Activated T-helper 17 cell treated with anti-CD3 and anti-CD28 coated beads, Interleukin-2, amount 50 U/mL, for 72 hours (primary cell): ENCODE results near the gene OGFRL1. TPM values are rescaled to one million over a fixed set of nuclear protein-coding genes. Genes with fewer than 3 reads are reported as not detected.

Experiments
- ATAC-seq: fragments of 150-1000 bp; cut with Tn5 transposase; replicated peaks from 2 replicates; pipeline ENCODE4 v1.10.0; 2021; ENCODE audit warnings: mild to moderate bottlenecking, moderate library complexity
- H3K27ac Mint-ChIP-seq: one replicate; pipeline ENCODE4 v1.8.0; 2022; ENCODE audit warnings: mixed read lengths
- H3K27me3 Mint-ChIP-seq: one replicate; pipeline ENCODE4 v1.8.0; 2022; ENCODE audit warnings: mixed read lengths
- H3K36me3 Mint-ChIP-seq: one replicate; pipeline ENCODE4 v1.8.0; 2022; ENCODE audit warnings: low read depth, mild to moderate bottlenecking, mixed read lengths
- H3K4me1 Mint-ChIP-seq: one replicate; pipeline ENCODE4 v1.8.0; 2022; ENCODE audit warnings: mixed read lengths
- H3K4me3 Mint-ChIP-seq: one replicate; pipeline ENCODE4 v1.8.0; 2022; ENCODE audit warnings: mild to moderate bottlenecking, mixed read lengths
- H3K9me3 Mint-ChIP-seq: one replicate; pipeline ENCODE4 v1.8.0; 2022; ENCODE audit warnings: mixed read lengths
- total RNA-seq, 2 donors: library from RNA; stranded (reverse); gene quantifications; one replicate each; pipeline ENCODE4 v1.2.3, GENCODE V29; 2022

The OGFRL1 gene
- total RNA-seq, 2 donors from 2014 or later, result 2.2 to 7.7 TPM

DNA sequence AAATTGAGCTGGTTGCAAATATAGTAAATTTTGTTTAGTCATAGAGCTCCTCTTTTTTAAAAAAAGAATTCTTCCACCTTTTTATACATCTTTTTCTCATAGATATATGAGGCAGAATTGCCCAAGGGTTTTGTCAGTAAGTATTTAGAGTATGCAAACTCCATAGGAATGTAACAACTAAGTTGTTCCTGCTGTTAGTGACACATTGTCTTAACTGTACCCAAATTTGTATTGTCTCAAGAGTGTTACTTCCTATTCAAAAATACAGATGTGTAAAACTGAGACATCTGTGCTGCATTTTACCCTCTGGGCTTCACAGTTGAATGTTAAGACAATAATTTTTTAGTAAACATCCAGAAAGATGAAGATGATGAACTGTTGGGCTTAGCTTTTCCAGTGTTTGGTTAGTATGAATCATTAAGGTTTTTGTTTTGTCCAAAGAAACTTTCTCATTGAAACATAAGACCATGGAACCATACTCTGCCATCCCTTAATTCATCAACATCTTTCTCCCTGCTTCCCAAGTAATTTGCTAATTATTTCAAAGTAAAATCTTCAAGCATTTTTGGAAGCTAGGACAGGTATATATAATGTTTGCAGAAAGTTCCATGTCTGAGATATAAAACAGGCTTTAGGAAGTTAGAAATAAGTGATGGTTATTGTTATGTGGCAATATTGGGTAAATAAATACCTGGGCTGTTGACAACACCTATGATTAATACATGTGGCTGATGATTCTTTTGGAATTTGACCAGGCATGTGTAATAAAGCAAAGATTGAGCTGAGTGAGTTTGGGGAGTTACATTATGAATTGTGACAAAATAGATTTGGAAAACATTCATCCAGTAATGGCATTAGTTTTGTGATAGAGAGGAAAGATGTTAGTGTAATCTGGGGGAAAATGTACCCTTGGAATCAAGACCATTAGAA, 11.2 kb downstream of the OGFRL1 start:
- Mint-ChIP-seq H3K9me3 (no peaks in the 10 kb centered on the region), H3K27ac (no peak overlapping the region), H3K27me3 (no peaks in the 10 kb centered on the region), H3K36me3 (peaks cover 61% of the 10 kb centered on the region), H3K4me1 (no peaks in the 10 kb centered on the region), H3K4me3 (no peak overlapping the region)
- ATAC-seq, result no peak

DNA sequence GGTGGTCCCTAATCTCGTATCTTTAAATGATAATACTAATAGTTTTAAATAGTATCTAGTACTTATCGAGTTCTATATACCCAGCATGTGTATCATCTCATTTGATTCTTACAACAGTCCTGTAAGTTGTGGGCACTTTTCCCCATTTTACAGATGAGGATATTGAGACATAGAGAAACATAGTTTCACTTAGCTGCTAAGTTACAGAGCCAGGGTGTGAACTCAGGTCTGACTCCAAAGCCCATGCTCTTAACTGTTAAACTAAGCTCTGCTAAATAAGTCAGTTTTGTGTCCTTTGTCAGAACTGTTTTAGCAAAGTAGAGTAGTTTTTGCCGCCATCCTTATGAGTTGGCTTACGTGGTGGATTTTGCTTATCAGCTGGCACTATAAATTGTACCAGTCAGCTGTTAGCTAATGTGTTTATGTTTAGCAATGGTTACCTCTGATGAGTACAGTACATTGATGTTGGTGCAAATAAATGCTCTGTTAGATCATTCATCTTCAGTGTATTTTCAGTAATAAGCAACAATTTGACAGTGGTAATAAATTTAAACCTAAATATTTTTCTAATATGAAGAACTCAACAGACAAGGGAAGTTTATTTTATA, 12.1 kb downstream of the OGFRL1 start:
- no peak for ATAC-seq
- Mint-ChIP-seq H3K27ac (no peak overlapping the region), H3K4me1 (no peaks in the 10 kb centered on the region), H3K9me3 (no peaks in the 10 kb centered on the region), H3K27me3 (no peaks in the 10 kb centered on the region), H3K36me3 (peaks cover 53% of the 10 kb centered on the region), H3K4me3 (no peak overlapping the region)

DNA sequence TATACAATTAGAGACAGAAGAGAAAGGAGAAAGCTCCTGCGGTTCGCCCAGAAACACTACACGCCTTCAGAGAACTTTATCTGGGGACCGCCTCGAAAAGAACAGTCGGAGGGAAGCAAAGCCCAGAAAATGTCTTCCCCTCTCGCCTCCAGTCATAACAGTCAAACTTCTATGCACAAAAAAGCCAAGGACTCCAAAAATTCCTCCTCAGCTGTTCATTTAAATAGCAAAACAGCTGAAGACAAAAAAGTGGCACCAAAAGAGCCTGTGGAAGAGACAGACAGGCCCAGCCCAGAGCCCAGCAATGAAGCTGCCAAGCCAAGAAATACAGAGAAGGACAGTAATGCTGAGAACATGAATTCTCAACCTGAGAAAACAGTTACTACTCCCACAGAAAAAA, 12.9 kb downstream of the OGFRL1 start:
- Mint-ChIP-seq H3K36me3 (peaks cover 48% of the 10 kb centered on the region), H3K4me3 (no peak overlapping the region), H3K9me3 (no peaks in the 10 kb centered on the region), H3K27ac (no peak overlapping the region), H3K4me1 (no peaks in the 10 kb centered on the region), H3K27me3 (no peaks in the 10 kb centered on the region)
- ATAC-seq, result no peak

DNA sequence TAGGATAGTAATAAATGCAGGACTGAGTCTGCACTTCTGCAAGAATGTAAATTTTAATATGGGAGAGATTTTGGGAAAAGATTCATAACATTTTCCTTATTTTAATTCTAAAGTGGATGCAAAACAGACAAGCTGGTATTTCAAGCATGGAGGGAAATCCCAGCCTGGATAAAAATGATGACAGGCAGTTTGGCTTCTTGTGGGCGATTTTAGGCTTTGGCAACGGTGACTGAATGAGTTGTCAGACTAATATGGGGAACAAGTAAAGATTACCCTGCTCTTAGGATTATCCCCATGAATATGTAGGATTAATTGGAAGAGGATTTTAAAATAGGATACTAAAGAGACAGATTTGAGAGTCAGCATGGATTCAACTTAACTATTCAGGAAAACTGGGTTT, 21.0 kb downstream of the OGFRL1 start:
- Mint-ChIP-seq H3K4me3 (no peak overlapping the region), H3K27me3 (no peaks in the 10 kb centered on the region), H3K9me3 (no peaks in the 10 kb centered on the region), H3K4me1 (no peaks in the 10 kb centered on the region), H3K36me3 (no peaks in the 10 kb centered on the region), H3K27ac (no peak overlapping the region)
- ATAC-seq, result no peak

DNA sequence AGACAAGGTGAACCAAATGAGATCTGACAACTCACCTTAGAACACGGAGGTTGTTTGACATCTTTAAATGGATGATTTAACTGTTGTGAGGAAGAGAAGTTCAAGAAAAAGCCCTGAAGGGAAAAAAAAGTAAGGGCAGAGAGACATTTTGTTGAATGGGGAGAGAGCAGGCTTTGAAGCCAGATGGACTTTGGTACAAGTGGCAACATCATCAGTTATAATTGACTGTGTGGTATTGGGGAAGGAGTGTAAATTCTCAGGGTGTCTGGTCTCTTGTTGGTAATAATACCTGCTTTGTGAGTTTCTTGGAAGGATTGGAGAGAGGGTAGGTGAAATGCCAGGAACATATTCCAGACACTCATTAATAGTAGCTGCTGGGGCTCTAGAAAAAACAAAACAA, 21.6 kb downstream of the OGFRL1 start:
- Mint-ChIP-seq H3K4me3 (no peak overlapping the region), H3K36me3 (no peaks in the 10 kb centered on the region), H3K4me1 (no peaks in the 10 kb centered on the region), H3K9me3 (no peaks in the 10 kb centered on the region), H3K27ac (no peak overlapping the region), H3K27me3 (no peaks in the 10 kb centered on the region)
- no peak for ATAC-seq

DNA sequence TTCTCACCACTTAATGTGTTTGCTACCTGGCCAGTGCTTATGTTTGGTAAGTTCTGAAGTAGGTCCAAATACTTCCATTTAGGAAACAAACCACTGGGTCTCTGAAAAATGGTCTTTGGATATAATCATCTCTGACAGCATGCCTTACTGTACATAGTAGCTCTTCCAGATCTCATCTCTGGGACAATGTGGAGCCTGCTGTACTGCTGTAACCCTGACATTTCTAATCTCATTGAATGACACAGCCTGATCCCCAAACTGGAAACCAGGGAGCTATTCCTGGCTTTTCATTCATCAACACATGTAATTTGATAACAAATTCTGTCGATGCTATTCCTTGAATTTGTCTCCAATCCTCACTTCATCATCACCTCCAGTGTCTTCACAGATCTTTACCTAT, 23.5 kb downstream of the OGFRL1 start:
- Mint-ChIP-seq H3K27ac (no peak overlapping the region), H3K27me3 (no peaks in the 10 kb centered on the region), H3K4me3 (no peak overlapping the region), H3K9me3 (no peaks in the 10 kb centered on the region), H3K4me1 (no peaks in the 10 kb centered on the region), H3K36me3 (no peaks in the 10 kb centered on the region)
- ATAC-seq, result no peak

DNA sequence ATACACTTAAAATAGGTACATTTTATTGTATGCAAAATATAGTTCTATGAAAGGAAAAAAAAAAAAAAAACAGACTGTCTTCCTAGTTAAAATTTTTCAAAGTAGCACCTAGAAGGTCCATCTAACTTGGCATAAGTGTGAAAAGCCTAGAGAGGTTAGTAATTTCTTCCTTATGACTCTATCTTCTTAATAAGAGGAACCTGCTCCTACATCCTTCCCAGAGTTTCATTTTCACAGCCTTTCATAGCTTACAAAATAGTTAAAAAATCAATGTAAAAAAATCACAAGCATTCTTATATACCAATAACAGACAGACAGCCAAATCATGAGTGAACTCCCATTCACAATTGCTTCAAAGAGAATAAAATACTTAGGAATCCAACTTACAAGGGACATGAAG, 28.8 kb downstream of the OGFRL1 start:
- Mint-ChIP-seq H3K9me3 (peaks cover 5% of the 10 kb centered on the region), H3K27me3 (no peaks in the 10 kb centered on the region), H3K4me3 (no peak overlapping the region), H3K36me3 (no peaks in the 10 kb centered on the region), H3K27ac (no peak overlapping the region), H3K4me1 (no peaks in the 10 kb centered on the region)
- ATAC-seq, result no peak

DNA sequence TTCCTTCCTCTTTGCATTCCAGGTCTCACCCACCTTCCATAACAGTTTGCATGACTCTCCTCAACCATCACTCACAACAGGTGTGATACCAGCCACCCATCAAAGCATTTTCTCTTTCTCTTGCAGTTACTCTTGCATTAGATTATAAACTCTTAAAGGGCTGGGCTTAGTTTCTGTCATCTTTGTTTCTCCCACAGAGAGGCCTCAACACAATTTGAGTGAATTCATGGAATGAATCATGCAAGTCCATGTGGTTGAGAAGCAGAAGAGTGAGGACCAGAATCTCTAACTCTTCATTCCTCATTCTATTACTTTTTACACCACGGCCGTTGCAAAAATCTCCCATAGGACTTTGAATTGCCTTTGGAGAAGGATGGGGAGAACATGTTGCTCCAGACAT, 31.4 kb downstream of the OGFRL1 start:
- peak; percentile 16 for ATAC-seq
- Mint-ChIP-seq H3K27me3 (peaks cover 5% of the 10 kb centered on the region), H3K4me3 (no peak overlapping the region), H3K36me3 (no peaks in the 10 kb centered on the region), H3K27ac (no peak overlapping the region), H3K4me1 (no peaks in the 10 kb centered on the region), H3K9me3 (peaks cover 5% of the 10 kb centered on the region)

DNA sequence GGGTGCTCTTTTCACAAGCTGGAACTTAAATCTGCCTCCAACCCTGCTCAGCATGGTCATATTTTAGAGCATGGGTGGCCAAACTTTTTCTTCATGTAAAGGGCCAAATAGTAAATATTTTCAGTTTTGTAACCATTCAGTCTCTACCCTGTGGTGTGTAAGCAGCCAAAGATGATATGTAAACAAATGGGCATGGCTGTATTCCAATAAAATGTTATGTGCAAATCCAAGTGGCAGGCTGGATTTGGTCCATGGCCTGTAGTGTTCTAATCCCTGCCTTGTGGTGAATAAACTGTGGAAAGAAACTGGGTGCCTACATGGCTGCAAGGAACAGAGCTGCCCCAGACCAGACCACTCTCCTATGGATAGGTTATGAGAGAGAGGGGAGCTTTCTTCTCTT, 32.7 kb downstream of the OGFRL1 start:
- Mint-ChIP-seq H3K9me3 (peaks cover 5% of the 10 kb centered on the region), H3K4me1 (no peaks in the 10 kb centered on the region), H3K36me3 (no peaks in the 10 kb centered on the region), H3K4me3 (no peak overlapping the region), H3K27ac (no peak overlapping the region), H3K27me3 (peaks cover 9% of the 10 kb centered on the region)
- no peak for ATAC-seq

DNA sequence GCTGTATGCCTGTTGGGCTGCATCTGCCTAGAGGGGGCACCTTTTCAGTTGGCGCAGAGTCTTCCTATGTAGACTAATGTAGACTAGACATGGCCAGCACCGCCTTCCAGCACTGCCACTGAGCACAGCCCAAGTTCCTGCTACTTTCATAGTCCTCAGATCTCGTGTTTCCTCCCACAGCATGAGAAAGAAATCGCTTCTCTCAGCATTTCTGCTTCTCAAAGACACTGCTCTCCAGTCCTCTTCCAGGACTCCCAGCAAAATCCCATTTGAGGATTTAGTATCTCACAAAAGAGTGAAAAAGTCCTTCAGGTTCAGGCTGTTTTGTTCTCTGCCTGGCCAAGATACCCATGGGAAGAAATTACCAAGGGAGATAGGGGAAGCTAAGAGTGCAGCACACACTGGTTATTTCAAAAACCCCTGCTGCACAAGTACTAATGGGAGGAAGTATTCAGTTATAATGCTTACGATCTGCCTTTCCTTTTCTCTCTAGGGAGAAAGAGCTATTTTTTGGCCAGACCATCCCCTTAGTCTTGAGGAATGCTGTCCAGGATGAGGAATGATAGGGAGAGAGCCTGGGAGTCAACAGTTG, 35.7 kb downstream of the OGFRL1 start:
- Mint-ChIP-seq H3K27me3 (peaks cover 16% of the 10 kb centered on the region), H3K27ac (no peak overlapping the region), H3K9me3 (peaks cover 5% of the 10 kb centered on the region), H3K4me1 (no peaks in the 10 kb centered on the region), H3K36me3 (no peaks in the 10 kb centered on the region), H3K4me3 (no peak overlapping the region)
- no peak for ATAC-seq

DNA sequence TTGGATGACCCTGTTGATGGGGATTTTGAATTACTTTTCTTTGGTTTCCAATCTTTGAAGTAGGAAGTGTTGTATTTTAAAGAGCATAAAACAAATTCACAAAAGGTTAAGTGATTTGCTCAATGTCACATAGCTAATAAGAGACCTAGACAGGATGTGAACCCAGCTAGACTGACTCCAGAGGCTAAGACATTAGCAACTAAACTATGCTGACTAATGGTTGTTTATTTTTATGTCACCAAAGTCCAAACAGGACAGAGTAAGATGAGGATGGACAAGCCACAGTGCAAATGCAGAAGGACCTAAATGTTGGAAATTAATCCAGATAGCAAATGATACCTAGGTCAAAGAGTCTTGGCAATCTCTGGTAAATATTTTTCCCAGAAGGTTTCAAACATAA, 38.0 kb downstream of the OGFRL1 start:
- H3K36me3 Mint-ChIP-seq, result no peaks in the 10 kb centered on the region
- H3K27ac Mint-ChIP-seq, result no peak overlapping the region
- ATAC-seq, result no peak
- H3K4me3 Mint-ChIP-seq, result no peak overlapping the region
- no peaks in the 10 kb centered on the region for H3K4me1 Mint-ChIP-seq
- H3K9me3 Mint-ChIP-seq, result no peaks in the 10 kb centered on the region
- peaks cover 18% of the 10 kb centered on the region for H3K27me3 Mint-ChIP-seq

DNA sequence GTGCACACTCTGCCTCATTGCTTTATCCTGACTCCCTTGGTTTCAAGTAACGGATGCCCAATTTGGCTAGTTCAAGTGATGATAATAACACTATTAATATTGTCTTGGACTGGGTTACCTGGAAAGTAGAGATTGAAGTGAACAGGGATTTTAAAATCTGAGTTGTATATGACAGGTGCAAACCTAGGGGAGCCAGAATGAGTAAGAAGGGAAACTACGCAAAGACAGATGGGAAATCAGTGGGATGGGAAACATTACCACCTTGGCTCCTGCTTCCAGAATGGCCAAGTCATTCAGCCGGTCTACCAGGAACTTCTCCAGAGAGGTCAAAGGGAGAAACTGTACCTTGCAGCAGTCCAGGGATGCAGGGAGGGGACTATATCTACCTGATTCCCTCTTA, 41.9 kb downstream of the OGFRL1 start:
- Mint-ChIP-seq H3K9me3 (no peaks in the 10 kb centered on the region), H3K27me3 (peaks cover 11% of the 10 kb centered on the region), H3K4me1 (no peaks in the 10 kb centered on the region), H3K36me3 (no peaks in the 10 kb centered on the region), H3K27ac (no peak overlapping the region), H3K4me3 (no peak overlapping the region)
- ATAC-seq, result no peak

DNA sequence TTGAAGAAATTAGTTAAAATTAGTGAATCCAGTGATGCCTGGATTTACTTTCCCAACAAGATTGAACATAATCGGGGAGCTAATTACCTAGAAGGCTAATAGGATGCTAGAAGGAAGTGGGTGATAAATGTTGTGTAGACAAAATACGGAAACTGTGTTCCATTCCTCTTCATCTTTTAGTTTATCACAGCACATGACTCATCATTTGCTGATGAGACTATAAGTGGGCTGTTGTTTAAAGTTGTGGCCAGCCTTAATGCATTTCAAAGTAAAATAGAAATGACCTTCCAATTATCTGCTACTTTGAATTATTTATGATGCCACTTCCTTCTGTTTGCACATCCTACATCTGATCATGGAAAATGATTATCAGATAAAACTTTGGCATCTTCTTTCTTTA, 43.4 kb downstream of the OGFRL1 start:
- Mint-ChIP-seq H3K27ac (no peak overlapping the region), H3K36me3 (no peaks in the 10 kb centered on the region), H3K4me3 (no peak overlapping the region), H3K27me3 (peaks cover 10% of the 10 kb centered on the region), H3K9me3 (no peaks in the 10 kb centered on the region), H3K4me1 (no peaks in the 10 kb centered on the region)
- ATAC-seq, result no peak

DNA sequence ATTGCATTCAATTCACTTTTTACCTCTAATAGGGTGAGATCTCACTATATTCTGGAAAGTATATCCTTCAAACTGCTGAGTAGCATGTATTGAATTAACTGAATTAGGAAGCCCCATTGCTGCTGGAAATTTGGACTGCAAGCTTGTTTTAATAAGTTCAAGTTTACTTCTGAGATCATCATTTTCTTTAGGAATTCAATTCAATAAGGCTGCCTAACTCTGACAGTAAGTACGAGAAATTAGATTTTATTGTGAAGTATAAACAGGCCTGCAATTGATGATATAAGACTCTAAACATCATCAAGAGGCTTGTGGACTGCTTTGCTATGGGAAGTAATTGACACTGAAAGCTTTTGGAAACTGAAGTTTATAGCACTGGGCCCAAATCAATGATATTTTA, 44.4 kb downstream of the OGFRL1 start:
- Mint-ChIP-seq H3K4me3 (no peak overlapping the region), H3K27ac (no peak overlapping the region), H3K9me3 (no peaks in the 10 kb centered on the region), H3K27me3 (peaks cover 15% of the 10 kb centered on the region), H3K36me3 (no peaks in the 10 kb centered on the region), H3K4me1 (no peaks in the 10 kb centered on the region)
- ATAC-seq, result no peak

DNA sequence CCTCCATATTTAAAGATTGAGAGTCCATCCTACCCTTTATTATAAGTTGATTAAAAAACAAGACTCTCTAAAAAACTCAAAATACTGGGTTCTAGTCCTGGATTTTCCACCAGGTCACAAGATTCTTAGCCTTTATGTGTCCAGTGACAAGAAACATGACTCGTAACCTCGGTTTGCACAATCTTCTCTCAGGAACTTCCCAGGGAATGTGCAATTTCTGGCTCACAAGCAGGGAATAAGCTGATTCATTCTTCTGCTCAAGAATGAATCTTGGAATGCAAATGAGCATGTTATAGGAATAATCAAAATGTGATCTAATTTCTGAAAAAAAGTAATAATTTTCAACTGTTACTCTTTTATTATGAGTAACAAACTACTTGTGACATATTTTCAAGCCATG, 45.1 kb downstream of the OGFRL1 start:
- no peak overlapping the region for H3K27ac Mint-ChIP-seq
- H3K9me3 Mint-ChIP-seq, result no peaks in the 10 kb centered on the region
- ATAC-seq, result no peak
- H3K27me3 Mint-ChIP-seq, result peaks cover 14% of the 10 kb centered on the region
- H3K4me1 Mint-ChIP-seq, result no peaks in the 10 kb centered on the region
- H3K4me3 Mint-ChIP-seq, result no peak overlapping the region
- no peaks in the 10 kb centered on the region for H3K36me3 Mint-ChIP-seq
